ENCODE results near the gene CDSN. TPM values are rescaled to one million over a fixed set of nuclear protein-coding genes. Genes with fewer than 3 reads are reported as not detected.

Gene CDSN
- total and polyA plus RNA-seq, 12 donors, result 0.03 to 0.08 TPM; not detected in 10

DNA sequence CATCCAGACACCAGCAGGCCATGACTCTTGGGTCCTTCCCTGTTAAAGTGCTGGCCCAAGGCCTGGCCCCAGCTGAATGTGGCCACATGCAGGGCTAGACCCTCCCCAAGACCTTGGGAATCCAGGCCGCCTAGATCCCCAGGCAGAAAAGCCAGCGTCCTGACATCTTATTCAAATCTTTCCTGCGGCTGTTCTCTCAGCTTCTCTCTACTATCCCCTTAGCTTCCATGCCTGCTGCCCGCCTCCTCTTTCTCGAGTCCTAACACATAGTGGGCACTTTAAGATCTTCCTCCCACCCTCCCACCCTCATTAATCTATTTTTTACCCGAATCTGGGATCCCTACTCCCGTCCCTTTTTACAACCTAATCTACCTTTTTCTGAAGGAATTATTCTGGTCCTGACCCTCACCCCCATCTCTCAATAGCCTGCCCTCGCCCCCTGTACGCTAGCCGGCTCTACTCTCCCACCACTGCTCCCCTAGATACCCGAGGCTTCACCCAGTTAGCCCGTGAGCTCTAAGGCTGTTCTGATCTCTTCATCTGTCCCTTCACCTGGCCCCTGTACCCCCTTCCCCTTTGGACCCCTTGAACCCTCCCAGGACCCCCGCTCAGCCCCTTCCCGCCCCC is 37.4 kb upstream of the CDSN start, which contains the start of gene CCHCR1:
CCHCR1 (minus strand) TSS at position 290 of the 627 bp plus-strand sequence; CDS start at position 88, 202 bp downstream.
- Histone ChIP-seq H3K36me3 (replicated peaks in 1 of 2) (peaks cover 0 to 2% of the 10 kb centered on the region in 2 donors), H3K4me1 (replicated peaks in 1 of 2) (peaks cover 5 to 13% of the 10 kb centered on the region in 2 donors), H3K9me3 (replicated peaks in 1 of 3) (no peaks in the 10 kb centered on the region), H3K27ac (peak within 1 kb of the TSS in 2 of 5 donors; percentile 47 to 78), H3K4me3 (peak within 1 kb of the TSS in 3 of 4 donors; percentile 53 to 70 (median 60)), H3K27me3 (no peaks in the 10 kb centered on the region)
- 6 to 9% (median 7%) methylated on average over 14 of the region's 14 CpGs for WGBS, 4 donors
- no peak for TF ChIP-seq POLR2A (IDR thresholded peaks at IDR 0.05)
- TF ChIP-seq, protein P1, sequence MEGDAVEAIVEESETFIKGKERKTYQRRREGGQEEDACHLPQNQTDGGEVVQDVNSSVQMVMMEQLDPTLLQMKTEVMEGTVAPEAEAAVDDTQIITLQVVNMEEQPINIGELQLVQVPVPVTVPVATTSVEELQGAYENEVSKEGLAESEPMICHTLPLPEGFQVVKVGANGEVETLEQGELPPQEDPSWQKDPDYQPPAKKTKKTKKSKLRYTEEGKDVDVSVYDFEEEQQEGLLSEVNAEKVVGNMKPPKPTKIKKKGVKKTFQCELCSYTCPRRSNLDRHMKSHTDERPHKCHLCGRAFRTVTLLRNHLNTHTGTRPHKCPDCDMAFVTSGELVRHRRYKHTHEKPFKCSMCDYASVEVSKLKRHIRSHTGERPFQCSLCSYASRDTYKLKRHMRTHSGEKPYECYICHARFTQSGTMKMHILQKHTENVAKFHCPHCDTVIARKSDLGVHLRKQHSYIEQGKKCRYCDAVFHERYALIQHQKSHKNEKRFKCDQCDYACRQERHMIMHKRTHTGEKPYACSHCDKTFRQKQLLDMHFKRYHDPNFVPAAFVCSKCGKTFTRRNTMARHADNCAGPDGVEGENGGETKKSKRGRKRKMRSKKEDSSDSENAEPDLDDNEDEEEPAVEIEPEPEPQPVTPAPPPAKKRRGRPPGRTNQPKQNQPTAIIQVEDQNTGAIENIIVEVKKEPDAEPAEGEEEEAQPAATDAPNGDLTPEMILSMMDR (IDR thresholded peaks at IDR 0.05), result no peak
- no peak for DNase-seq
- intact Hi-C loops (cut with DNase I), result no loop called here

- DNase-seq, result no peak
- TF ChIP-seq, protein P1 (IDR thresholded peaks at IDR 0.05), result no peak
- no peak for TF ChIP-seq POLR2A (IDR thresholded peaks at IDR 0.05)
- intact Hi-C loops (cut with DNase I), result no loop called here
Observed at GRCh38 chr6:31156641-31157040, 36.4 kb upstream of the CDSN start.

DNA sequence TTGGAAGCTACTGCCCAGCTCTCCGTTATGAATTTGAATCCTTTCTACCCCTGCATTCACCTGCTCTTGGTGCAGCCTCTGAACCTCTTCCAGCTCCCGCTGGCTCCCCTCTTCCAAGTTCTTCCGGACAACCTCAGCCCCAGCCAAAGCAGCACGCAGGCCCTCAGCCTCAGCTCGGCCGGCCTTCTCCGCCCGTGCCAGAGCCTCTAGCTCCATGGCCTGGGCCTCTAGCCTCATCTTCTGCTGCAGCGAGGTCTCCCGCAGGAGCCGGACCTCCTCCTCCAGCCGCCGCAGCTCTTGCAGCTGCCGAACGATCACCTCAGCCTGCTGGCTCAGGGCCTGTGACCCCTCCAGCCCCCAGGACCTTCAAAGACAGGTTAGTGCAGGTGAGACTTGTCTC is 34.2 kb upstream of the CDSN start:
- Histone ChIP-seq H3K36me3 (replicated peaks in 1 of 2) (peaks cover 0 to 2% of the 10 kb centered on the region in 2 donors), H3K4me1 (replicated peaks in 1 of 2) (peaks cover 5 to 13% of the 10 kb centered on the region in 2 donors), H3K4me3 (no peak overlapping the region), H3K27me3 (no peaks in the 10 kb centered on the region), H3K9me3 (replicated peaks in 1 of 3) (no peaks in the 10 kb centered on the region), H3K27ac (no peak overlapping the region)
- 83 to 97% (median 96%) methylated on average over 15 of the region's 15 CpGs for WGBS, 4 donors
- TF ChIP-seq, protein P1 (IDR thresholded peaks at IDR 0.05), result no peak
- no peak for TF ChIP-seq POLR2A (IDR thresholded peaks at IDR 0.05)
- DNase-seq, result no peak
- intact Hi-C loops (cut with DNase I), result no loop called here

More at GRCh38 chr6:31156641-31157040, 36.4 kb upstream of the CDSN start:
- Histone ChIP-seq H3K4me3 (no peak overlapping the region), H3K27me3 (no peaks in the 10 kb centered on the region), H3K9me3 (replicated peaks in 1 of 3) (no peaks in the 10 kb centered on the region), H3K4me1 (replicated peaks in 1 of 2) (peaks cover 5 to 13% of the 10 kb centered on the region in 2 donors), H3K36me3 (replicated peaks in 1 of 2) (peaks cover 0 to 2% of the 10 kb centered on the region in 2 donors), H3K27ac (no peak overlapping the region)
- WGBS, 4 donors, result 91 to 98% (median 95%) methylated on average over 7 of the region's 7 CpGs

- intact Hi-C loops (cut with DNase I), result no loop called here
- H3K9me3 ChIP-seq (replicated peaks in 1 of 3), result no peaks in the 10 kb centered on the region
- no peak for TF ChIP-seq POLR2A (IDR thresholded peaks at IDR 0.05)
- TF ChIP-seq, protein P1 (IDR thresholded peaks at IDR 0.05), result no peak
- H3K4me1 ChIP-seq (replicated peaks in 1 of 2), result peaks cover 5% of the 10 kb centered on the region in 2 donors
- H3K27ac ChIP-seq, result no peak overlapping the region
- H3K4me3 ChIP-seq, result no peak overlapping the region
- 88 to 93% (median 90%) methylated on average over 7 of the region's 7 CpGs for WGBS, 4 donors
- no peaks in the 10 kb centered on the region for H3K27me3 ChIP-seq
- peaks cover 0 to 2% of the 10 kb centered on the region in 2 donors for H3K36me3 ChIP-seq (replicated peaks in 1 of 2)
- DNase-seq, result no peak
Observed at GRCh38 chr6:31152781-31153180, 32.5 kb upstream of the CDSN start.
